Lower leg skin (tissue), 4 donors: ENCODE measurements around the gene PACS2. TPM values are rescaled to one million over a fixed set of nuclear protein-coding genes. Genes with fewer than 3 reads are reported as not detected.
"Not testable (repeated sequence)": the region's sequence is repeated elsewhere in the genome, so short reads cannot be mapped to it uniquely, and the experiment has no call there.

Source experiments
- DNase-seq, 2 donors: peaks; one replicate each; pipeline ENCODE4 v3.0.0-alpha.2; 2019; ENCODE audit warnings: low spot score in 2 of 2
- H3K4me3 ChIP-seq: fragments of 200-600 bp; sonication (generic); 2 replicates; pipeline ENCODE4 v1.5.1; 2017; ENCODE audit warnings: mild to moderate bottlenecking, low read depth; ENCODE audit not compliant: poor library complexity, severe bottlenecking
- CTCF ChIP-seq, 3 donors: fragments of 450-650 bp; IDR thresholded peaks; one replicate each; pipeline ENCODE4 v1.5.1; 2016; ENCODE audit warnings: antibody characterized with exemption in 3 of 3, mild to moderate bottlenecking in 3 of 3, moderate library complexity in 2 of 3
- POLR2A ChIP-seq, 2 donors: fragments of 450-650 bp; IDR thresholded peaks; one replicate each; pipeline ENCODE4 v1.6.1; 2016 to 2017; ENCODE audit warnings: antibody characterized with exemption in 2 of 2, mild to moderate bottlenecking in 1 of 2, moderate library complexity in 1 of 2
- WGBS, 2 donors: methylation state at CpG; one replicate each; pipeline ENCODE4 v1.1.5; 2018; 5-methylcytosine and 5-hydroxymethylcytosine counted together
- intact Hi-C: fragments of 100-400 bp; cut with DNase I; formaldehyde crosslinking; loops from one replicate; pipeline ENCODE4 v1.15.0; 2023; ENCODE audit warnings: low total_unique reads
- total RNA-seq, 4 donors: library from RNA; depleted of rRNA; stranded (reverse); fragments of >200 nt; gene quantifications; one replicate each; pipeline ENCODE4 v1.1.0, GENCODE V29; 2016

PACS2 gene
- total RNA-seq, 4 donors from 2014 or later = 25.9 to 75.1 (median 54.3) TPM

GRCh38 chr14:105292826-105293711, 21.5 kb upstream of the PACS2 start:
- H3K4me3 ChIP-seq = no peak overlapping the region
- no peak for TF ChIP-seq POLR2A (IDR thresholded peaks at IDR 0.05)
- TF ChIP-seq CTCF (IDR thresholded peaks at IDR 0.05) = no peak
- intact Hi-C loops = no loop called here
- DNase-seq = no peak
- WGBS, 2 donors = 78 to 85% methylated on average over 18 to 26 of the region's 26 CpGs

- DNase-seq = no peak
- no peak overlapping the region for H3K4me3 ChIP-seq
- intact Hi-C loops = no loop called here
- TF ChIP-seq POLR2A (IDR thresholded peaks at IDR 0.05) (no peak), CTCF (IDR thresholded peaks at IDR 0.05) (no peak)
- WGBS, 2 donors = 46 to 50% methylated on average over 15 of the region's 15 CpGs
Measured at GRCh38 chr14:105294142-105294597, 20.4 kb upstream of the PACS2 start.

DNA sequence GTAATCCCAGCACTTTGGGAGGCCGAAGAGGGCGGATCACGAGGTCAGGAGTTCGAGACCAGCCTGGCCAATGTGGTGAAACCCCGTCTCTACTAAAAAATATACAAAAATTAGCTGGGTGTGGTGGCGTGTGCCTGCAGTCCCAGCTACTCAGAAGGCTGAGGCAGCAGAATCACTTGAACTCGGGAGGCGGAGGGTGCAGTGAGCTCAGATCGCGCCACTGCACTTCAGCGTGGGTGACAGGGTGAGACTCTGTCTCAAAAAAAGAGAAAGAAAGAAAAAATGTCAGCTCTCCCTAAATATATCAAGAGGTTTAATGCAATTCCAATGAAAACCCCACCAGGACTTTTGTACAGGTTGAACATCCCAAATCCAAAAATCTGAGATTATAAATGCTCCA, 17.2 kb upstream of the PACS2 start:
- H3K4me3 ChIP-seq, intact Hi-C loops, DNase-seq: not testable (repeated sequence)
- WGBS, 2 donors = 94 to 95% methylated on average over 11 of the region's 11 CpGs

GRCh38 chr14:105299654-105300541, 14.7 kb upstream of the PACS2 start:
- H3K4me3 ChIP-seq = peak overlapping the region; percentile 64
- intact Hi-C loops = no loop called here
- TF ChIP-seq POLR2A (IDR thresholded peaks at IDR 0.05) = no peak
- TF ChIP-seq CTCF (IDR thresholded peaks at IDR 0.05) = no peak
- 8 to 32% methylated on average over 9 to 35 of the region's 54 CpGs for WGBS, 2 donors
- DNase-seq = peak; percentile 24 to 89

DNA sequence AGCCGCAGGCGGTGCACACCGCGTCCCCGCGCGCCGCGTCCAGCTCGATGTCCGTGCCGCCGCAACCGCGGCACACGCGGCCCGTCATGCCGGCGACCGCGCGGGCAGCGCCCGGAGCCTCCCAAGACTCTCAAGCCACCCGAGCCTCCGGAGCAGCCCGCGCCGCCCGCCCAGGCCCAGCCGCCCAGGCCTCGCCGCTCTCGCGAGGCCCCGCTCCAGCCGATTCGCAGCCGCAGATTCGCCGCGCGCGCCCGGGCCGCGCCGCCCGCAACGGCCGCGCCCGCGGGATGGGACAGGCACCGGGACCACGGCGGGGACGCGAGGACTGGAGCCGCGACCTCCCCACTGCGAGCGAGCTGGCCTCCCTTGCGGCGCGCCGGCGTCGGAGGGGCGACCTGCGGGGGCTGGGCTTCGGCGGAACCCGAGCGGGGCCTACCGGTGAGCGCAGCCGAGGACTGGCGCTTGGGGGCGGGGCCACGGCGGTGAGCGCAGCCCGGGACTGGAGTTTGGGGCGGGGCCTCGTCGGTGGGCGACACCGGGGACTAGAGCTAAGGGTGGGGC, 13.9 kb upstream of the PACS2 start, which contains the start of gene BRF1:
BRF1 (minus strand) TSS at position 460 of the 561 bp plus-strand sequence; CDS start at position 88, 372 bp downstream.
- WGBS, 2 donors = 0% methylated on average over 9 to 28 of the region's 90 CpGs
- intact Hi-C loops = no loop called here
- H3K4me3 ChIP-seq = peak within 1 kb of the TSS; percentile 64
- no peak for TF ChIP-seq CTCF (IDR thresholded peaks at IDR 0.05)
- no peak for TF ChIP-seq POLR2A (IDR thresholded peaks at IDR 0.05)
- peak; percentile 90 to 99 for DNase-seq
